Breast epithelium (tissue), 3 donors: ENCODE data around the gene CPPED1.

ENCODE experiments used
- POLR2A ChIP-seq: fragments of 450-650 bp; IDR thresholded peaks from one replicate; pipeline ENCODE4 v1.6.1; 2016; ENCODE audit warnings: antibody characterized with exemption, mild to moderate bottlenecking, moderate library complexity
- POLR2AphosphoS5 ChIP-seq, 3 donors: sonication (generic); formaldehyde crosslinking; IDR thresholded peaks; one replicate each; pipeline ENCODE4 v1.6.1; 2017; ENCODE audit warnings: antibody characterized with exemption in 3 of 3
- TF ChIP-seq, protein P1 (sequence below), 3 donors: fragments of 450-650 bp; IDR thresholded peaks; one replicate each; pipeline ENCODE4 v1.5.1; 2016 to 2017; ENCODE audit warnings: antibody characterized with exemption in 3 of 3, mild to moderate bottlenecking in 3 of 3, moderate library complexity in 3 of 3

DNA sequence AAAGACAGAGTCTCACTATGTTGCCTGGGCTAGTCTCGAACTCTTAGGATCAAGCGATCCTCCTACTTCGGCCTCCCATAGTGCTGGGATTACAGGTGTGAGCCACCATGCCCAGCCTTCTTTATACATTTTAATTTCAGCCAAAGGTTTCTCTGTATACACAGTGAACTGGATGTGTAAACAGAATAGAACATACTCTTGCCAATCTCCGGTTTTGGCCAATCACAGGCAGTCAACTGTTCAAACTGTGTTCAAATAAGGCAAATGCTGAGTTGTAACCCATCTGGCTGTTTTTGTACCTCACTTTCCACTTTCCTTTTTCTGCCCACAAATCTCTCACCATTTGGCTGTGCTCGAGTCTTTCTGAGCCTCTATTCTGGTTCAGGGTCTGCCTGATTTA is 108.2 kb downstream of the CPPED1 start:
- TF ChIP-seq, protein P1, sequence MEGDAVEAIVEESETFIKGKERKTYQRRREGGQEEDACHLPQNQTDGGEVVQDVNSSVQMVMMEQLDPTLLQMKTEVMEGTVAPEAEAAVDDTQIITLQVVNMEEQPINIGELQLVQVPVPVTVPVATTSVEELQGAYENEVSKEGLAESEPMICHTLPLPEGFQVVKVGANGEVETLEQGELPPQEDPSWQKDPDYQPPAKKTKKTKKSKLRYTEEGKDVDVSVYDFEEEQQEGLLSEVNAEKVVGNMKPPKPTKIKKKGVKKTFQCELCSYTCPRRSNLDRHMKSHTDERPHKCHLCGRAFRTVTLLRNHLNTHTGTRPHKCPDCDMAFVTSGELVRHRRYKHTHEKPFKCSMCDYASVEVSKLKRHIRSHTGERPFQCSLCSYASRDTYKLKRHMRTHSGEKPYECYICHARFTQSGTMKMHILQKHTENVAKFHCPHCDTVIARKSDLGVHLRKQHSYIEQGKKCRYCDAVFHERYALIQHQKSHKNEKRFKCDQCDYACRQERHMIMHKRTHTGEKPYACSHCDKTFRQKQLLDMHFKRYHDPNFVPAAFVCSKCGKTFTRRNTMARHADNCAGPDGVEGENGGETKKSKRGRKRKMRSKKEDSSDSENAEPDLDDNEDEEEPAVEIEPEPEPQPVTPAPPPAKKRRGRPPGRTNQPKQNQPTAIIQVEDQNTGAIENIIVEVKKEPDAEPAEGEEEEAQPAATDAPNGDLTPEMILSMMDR (IDR thresholded peaks at IDR 0.05): no peak
- no peak for TF ChIP-seq POLR2AphosphoS5 (IDR thresholded peaks at IDR 0.05)
- TF ChIP-seq POLR2A: no peak
